ENCODE results near the gene CAMK2A. TPM values are rescaled to one million over a fixed set of nuclear protein-coding genes. Genes with fewer than 3 reads are reported as not detected.

The CAMK2A gene
- total RNA-seq, 1 donor from 2014 or later = not detected

- no peak for DNase-seq (ENCODE audit: low spot score)
- Mint-ChIP-seq H3K27ac (ENCODE audit: unreplicated experiment) (no peak overlapping the region), H3K9me3 (ENCODE audit: low read depth) (no peaks in the 10 kb centered on the region), H3K27me3 (ENCODE audit: low read depth) (no peaks in the 10 kb centered on the region), H3K36me3 (ENCODE audit: low read depth) (no peaks in the 10 kb centered on the region), H3K4me3 (ENCODE audit: unreplicated experiment) (no peak overlapping the region), H3K4me1 (ENCODE audit: low read depth) (peaks cover 3% of the 10 kb centered on the region)
- TF ChIP-seq, protein P1, sequence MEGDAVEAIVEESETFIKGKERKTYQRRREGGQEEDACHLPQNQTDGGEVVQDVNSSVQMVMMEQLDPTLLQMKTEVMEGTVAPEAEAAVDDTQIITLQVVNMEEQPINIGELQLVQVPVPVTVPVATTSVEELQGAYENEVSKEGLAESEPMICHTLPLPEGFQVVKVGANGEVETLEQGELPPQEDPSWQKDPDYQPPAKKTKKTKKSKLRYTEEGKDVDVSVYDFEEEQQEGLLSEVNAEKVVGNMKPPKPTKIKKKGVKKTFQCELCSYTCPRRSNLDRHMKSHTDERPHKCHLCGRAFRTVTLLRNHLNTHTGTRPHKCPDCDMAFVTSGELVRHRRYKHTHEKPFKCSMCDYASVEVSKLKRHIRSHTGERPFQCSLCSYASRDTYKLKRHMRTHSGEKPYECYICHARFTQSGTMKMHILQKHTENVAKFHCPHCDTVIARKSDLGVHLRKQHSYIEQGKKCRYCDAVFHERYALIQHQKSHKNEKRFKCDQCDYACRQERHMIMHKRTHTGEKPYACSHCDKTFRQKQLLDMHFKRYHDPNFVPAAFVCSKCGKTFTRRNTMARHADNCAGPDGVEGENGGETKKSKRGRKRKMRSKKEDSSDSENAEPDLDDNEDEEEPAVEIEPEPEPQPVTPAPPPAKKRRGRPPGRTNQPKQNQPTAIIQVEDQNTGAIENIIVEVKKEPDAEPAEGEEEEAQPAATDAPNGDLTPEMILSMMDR (IDR thresholded peaks at IDR 0.05) = no peak
These were observed 69.7 kb downstream of the CAMK2A start for GRCh38 chr5:150219861-150220260.

GRCh38 chr5:150219142-150219541, 70.4 kb downstream of the CAMK2A start:
- no peaks in the 10 kb centered on the region for H3K36me3 Mint-ChIP-seq (ENCODE audit: low read depth)
- peaks cover 7% of the 10 kb centered on the region for H3K4me1 Mint-ChIP-seq (ENCODE audit: low read depth)
- no peak overlapping the region for H3K27ac Mint-ChIP-seq (ENCODE audit: unreplicated experiment)
- no peaks in the 10 kb centered on the region for H3K9me3 Mint-ChIP-seq (ENCODE audit: low read depth)
- no peak for DNase-seq (ENCODE audit: low spot score)
- TF ChIP-seq, protein P1 (IDR thresholded peaks at IDR 0.05) = no peak
- no peaks in the 10 kb centered on the region for H3K27me3 Mint-ChIP-seq (ENCODE audit: low read depth)
- no peak overlapping the region for H3K4me3 Mint-ChIP-seq (ENCODE audit: unreplicated experiment)

GRCh38 chr5:150218693-150219035, 70.9 kb downstream of the CAMK2A start:
- Mint-ChIP-seq H3K27me3 (ENCODE audit: low read depth) (no peaks in the 10 kb centered on the region), H3K4me1 (ENCODE audit: low read depth) (peaks cover 12% of the 10 kb centered on the region), H3K4me3 (ENCODE audit: unreplicated experiment) (no peak overlapping the region), H3K9me3 (ENCODE audit: low read depth) (no peaks in the 10 kb centered on the region), H3K36me3 (ENCODE audit: low read depth) (no peaks in the 10 kb centered on the region), H3K27ac (ENCODE audit: unreplicated experiment) (no peak overlapping the region)
- no peak for DNase-seq (ENCODE audit: low spot score)
- TF ChIP-seq, protein P1 (IDR thresholded peaks at IDR 0.05) = no peak

- no peaks in the 10 kb centered on the region for H3K27me3 Mint-ChIP-seq (ENCODE audit: low read depth)
- no peak overlapping the region for H3K27ac Mint-ChIP-seq (ENCODE audit: unreplicated experiment)
- H3K4me1 Mint-ChIP-seq (ENCODE audit: low read depth) = peaks cover 14% of the 10 kb centered on the region
- no peak overlapping the region for H3K4me3 Mint-ChIP-seq (ENCODE audit: unreplicated experiment)
- no peaks in the 10 kb centered on the region for H3K9me3 Mint-ChIP-seq (ENCODE audit: low read depth)
- TF ChIP-seq, protein P1 (IDR thresholded peaks at IDR 0.05) = peak; percentile 96
- DNase-seq (ENCODE audit: low spot score) = no peak
- H3K36me3 Mint-ChIP-seq (ENCODE audit: low read depth) = no peaks in the 10 kb centered on the region
These were observed 71.5 kb downstream of the CAMK2A start for GRCh38 chr5:150217873-150218692.

DNA sequence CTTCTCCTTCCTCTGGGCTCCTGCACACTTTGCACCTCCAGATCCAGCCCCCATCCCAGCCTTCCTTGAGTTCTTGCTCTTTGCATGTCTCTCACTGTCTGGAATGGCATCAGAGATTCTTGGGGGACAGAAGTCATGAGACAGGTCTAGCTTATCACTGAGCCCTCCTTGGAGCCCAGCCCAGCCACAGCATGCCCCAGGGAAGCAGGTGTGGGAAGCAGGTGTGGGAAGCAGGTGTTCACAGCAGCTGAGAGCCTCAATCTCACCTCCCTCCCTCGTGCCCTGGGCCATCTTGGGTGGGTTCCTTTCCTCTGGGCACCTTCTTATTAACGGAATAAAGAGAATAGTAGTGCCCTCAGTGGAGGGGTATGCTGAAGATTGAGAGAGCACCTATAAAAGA, 72.5 kb downstream of the CAMK2A start:
- H3K27me3 Mint-ChIP-seq (ENCODE audit: low read depth) = no peaks in the 10 kb centered on the region
- DNase-seq (ENCODE audit: low spot score) = no peak
- peaks cover 14% of the 10 kb centered on the region for H3K4me1 Mint-ChIP-seq (ENCODE audit: low read depth)
- no peak overlapping the region for H3K4me3 Mint-ChIP-seq (ENCODE audit: unreplicated experiment)
- no peaks in the 10 kb centered on the region for H3K9me3 Mint-ChIP-seq (ENCODE audit: low read depth)
- TF ChIP-seq, protein P1 (IDR thresholded peaks at IDR 0.05) = no peak
- H3K36me3 Mint-ChIP-seq (ENCODE audit: low read depth) = no peaks in the 10 kb centered on the region
- H3K27ac Mint-ChIP-seq (ENCODE audit: unreplicated experiment) = no peak overlapping the region

Measured in chondrocyte (in vitro differentiated cells).